Panc1 (cell line): ENCODE data around the gene CIAO2B.

Experiments
- POLR2AphosphoS5 ChIP-seq: IDR thresholded peaks from 2 replicates; pipeline ENCODE4 v1.6.1; 2012; ENCODE audit warnings: mild to moderate bottlenecking, low read depth, low read length, moderate library complexity
- REST ChIP-seq, 2 experiments: IDR thresholded peaks; 2 replicates each; pipeline ENCODE4 v1.6.1; 2011 to 2012; ENCODE audit warnings: low read depth in 2 of 2, control low read depth in 1 of 2, low read length in 1 of 2, mild to moderate bottlenecking in 1 of 2, moderate library complexity in 1 of 2; ENCODE audit not compliant: insufficient read depth in 1 of 2
- SIN3A ChIP-seq: IDR thresholded peaks from 2 replicates; pipeline ENCODE4 v1.6.1; 2012; ENCODE audit warnings: low read depth, mild to moderate bottlenecking, low read length, moderate library complexity, borderline replicate concordance; ENCODE audit not compliant: insufficient read depth
- TF ChIP-seq, protein P1 (sequence below): fragments of 450-650 bp; IDR thresholded peaks from 2 replicates; pipeline ENCODE4 v1.5.1; 2017; ENCODE audit warnings: mild to moderate bottlenecking

GRCh38 chr16:66961914-66962313 lies 27.7 kb upstream of the CIAO2B start:
- TF ChIP-seq POLR2AphosphoS5 (no peak), REST (IDR thresholded peaks at IDR 0.05; ENCODE audit: insufficient read depth in 1 of 2, low read depth in 2 of 2, low read length in 1 of 2) (no peak), SIN3A (no peak)
- TF ChIP-seq, protein P1, sequence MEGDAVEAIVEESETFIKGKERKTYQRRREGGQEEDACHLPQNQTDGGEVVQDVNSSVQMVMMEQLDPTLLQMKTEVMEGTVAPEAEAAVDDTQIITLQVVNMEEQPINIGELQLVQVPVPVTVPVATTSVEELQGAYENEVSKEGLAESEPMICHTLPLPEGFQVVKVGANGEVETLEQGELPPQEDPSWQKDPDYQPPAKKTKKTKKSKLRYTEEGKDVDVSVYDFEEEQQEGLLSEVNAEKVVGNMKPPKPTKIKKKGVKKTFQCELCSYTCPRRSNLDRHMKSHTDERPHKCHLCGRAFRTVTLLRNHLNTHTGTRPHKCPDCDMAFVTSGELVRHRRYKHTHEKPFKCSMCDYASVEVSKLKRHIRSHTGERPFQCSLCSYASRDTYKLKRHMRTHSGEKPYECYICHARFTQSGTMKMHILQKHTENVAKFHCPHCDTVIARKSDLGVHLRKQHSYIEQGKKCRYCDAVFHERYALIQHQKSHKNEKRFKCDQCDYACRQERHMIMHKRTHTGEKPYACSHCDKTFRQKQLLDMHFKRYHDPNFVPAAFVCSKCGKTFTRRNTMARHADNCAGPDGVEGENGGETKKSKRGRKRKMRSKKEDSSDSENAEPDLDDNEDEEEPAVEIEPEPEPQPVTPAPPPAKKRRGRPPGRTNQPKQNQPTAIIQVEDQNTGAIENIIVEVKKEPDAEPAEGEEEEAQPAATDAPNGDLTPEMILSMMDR = no peak
